ENCODE results near the gene TRAPPC2L.
"Not testable (repeated sequence)": the region's sequence is repeated elsewhere in the genome, so short reads cannot be mapped to it uniquely, and the experiment has no call there.

TRAPPC2L gene

DNA sequence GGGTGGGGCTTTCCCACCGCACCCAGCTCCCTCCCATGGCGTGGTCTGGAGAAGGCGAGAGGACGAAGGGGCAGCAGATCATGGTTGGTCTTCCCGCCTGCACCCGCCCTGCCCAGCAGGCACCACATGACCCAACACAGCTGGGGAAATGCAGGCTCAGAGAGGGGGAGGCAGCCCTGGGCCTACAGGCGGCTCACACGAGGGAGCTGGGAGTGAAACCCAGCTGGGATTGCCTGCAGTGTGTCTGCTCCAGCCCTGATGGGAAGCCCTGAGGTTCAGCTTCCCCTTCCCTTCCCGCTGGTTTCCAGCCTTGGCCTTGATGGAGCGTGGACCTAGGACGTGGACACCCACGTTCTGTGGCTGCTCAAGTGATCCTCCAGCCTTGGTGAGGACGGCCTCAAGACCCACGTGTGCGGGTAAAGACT, 29.5 kb downstream of the TRAPPC2L start:
- ChIA-PET POLR2A (no interaction called here), CTCF (interaction anchor here (1.6 kb wide), 1 partner anchor 11 kb away, joined by 4 read pairs; no protein-coding TSS in a partner anchor)
- no peak for DNase-seq (ENCODE audit: extremely low spot score)
- TF ChIP-seq, protein P1, sequence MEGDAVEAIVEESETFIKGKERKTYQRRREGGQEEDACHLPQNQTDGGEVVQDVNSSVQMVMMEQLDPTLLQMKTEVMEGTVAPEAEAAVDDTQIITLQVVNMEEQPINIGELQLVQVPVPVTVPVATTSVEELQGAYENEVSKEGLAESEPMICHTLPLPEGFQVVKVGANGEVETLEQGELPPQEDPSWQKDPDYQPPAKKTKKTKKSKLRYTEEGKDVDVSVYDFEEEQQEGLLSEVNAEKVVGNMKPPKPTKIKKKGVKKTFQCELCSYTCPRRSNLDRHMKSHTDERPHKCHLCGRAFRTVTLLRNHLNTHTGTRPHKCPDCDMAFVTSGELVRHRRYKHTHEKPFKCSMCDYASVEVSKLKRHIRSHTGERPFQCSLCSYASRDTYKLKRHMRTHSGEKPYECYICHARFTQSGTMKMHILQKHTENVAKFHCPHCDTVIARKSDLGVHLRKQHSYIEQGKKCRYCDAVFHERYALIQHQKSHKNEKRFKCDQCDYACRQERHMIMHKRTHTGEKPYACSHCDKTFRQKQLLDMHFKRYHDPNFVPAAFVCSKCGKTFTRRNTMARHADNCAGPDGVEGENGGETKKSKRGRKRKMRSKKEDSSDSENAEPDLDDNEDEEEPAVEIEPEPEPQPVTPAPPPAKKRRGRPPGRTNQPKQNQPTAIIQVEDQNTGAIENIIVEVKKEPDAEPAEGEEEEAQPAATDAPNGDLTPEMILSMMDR (IDR thresholded peaks at IDR 0.05; ENCODE audit: control extremely low read depth, extremely low read depth, low read depth, missing control alignments) = no peak

DNA sequence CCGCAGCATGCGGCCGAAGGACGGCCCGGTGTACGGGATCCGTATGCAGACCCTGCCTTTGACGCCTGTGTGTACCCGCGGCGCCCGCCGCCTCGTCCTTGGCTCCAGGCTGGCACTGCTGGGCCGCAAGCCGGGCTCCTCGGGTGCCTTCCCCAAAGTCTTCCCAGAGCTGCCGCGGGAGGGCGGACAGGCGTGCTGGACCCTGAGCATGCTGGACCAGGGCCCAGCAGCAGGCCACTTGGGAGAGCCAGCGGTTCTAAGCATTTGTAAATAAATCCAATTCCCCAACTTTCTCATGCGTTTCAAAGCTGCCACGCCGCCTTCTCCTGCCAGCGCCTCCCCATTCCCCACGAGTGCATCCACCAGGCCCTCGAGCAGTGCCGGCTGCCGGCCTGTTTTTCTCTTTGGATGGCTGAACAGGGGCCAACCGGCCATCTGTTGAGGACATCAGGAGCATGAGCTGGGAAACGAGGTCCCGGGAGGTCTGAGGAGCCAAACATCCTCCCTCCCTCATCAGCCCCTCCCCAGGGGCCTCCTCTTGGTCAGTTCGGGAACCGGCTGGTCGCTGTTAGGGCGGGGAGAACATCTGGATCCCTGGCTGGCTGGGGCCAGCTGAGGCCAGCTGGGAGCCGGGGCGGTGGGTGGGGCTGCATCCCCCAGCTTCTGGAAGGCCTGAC, 30.1 kb downstream of the TRAPPC2L start:
- POLR2A ChIA-PET = no interaction called here
- no peak for DNase-seq (ENCODE audit: extremely low spot score)
- TF ChIP-seq, protein P1 (IDR thresholded peaks at IDR 0.05; ENCODE audit: control extremely low read depth, extremely low read depth, low read depth, missing control alignments) = no peak
- CTCF ChIA-PET = interaction anchor here (1.6 kb wide), 1 partner anchor 11 kb away, joined by 4 read pairs; no protein-coding TSS in a partner anchor

DNA sequence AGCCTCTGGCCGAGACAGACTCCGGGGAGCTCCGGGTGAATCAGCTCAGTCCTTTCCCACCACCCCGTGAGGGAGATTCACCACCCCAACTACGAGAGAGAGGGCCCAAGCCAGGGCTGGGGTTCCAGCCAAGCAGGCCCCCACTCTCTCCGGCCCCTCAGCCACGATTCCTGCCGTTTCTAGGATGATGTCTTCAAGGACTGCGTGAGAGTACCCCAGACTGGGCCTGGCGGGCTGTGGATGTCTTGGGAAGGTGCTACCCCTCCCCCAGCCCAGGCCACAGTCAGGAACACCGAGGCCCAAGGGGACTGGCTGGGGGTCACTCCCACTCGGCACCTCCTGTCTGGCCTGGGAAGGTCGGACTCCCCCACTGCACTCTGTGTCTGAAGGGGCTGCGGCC, 31.1 kb downstream of the TRAPPC2L start:
- ChIA-PET CTCF (no interaction called here), POLR2A (no interaction called here)
- DNase-seq (ENCODE audit: extremely low spot score) = no peak
- TF ChIP-seq, protein P1 (IDR thresholded peaks at IDR 0.05; ENCODE audit: control extremely low read depth, extremely low read depth, low read depth, missing control alignments) = no peak

DNA sequence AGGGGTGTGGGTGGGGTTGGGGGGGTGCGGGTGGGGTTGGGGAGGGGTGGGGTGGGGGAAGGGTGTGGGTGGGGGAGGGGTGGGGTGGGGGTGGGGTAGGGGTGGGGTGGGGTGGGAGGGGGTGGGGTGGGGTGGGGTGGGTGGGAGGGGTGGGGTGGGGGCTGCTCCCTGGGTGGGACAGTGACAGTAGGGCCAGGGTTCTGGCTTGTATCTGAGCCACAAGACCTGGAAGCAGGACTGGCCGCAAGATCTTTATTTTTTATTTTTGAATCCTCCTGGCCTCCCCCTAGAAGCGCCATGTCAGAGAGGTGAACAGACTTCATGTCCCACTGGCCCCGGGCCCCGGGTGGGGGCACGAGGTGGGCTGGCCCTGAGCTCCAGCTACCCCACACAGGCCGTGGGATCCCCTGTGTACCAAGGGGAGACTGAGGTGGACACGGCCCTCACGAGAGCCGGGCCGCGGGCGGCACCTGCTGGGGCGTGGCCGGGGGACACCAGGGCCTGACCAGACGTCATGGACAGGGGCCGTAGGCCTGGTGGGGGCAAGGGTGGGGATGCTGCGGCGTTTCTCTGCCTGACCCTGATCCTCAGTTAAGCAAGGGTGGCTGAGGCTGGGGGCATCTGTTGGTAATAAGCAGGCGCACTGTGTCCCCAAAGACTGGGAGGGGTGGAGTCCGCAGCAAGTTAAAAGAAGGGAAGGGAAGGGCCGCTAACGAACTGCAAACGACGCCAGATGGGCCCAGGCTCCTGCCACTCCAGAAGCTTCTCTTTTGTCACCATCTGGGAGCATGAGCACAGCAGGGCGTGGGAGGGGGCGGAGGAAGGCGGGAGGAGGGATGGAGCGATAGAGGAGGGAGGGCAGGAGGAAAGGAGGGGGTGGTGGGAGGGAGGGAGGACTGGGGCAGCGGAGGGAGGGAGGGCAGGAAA, 31.8 kb downstream of the TRAPPC2L start:
- no peak for DNase-seq (ENCODE audit: extremely low spot score)
- ChIA-PET CTCF (no interaction called here), POLR2A (no interaction called here)
- TF ChIP-seq, protein P1 (IDR thresholded peaks at IDR 0.05; ENCODE audit: control extremely low read depth, extremely low read depth, low read depth, missing control alignments) = no peak

DNA sequence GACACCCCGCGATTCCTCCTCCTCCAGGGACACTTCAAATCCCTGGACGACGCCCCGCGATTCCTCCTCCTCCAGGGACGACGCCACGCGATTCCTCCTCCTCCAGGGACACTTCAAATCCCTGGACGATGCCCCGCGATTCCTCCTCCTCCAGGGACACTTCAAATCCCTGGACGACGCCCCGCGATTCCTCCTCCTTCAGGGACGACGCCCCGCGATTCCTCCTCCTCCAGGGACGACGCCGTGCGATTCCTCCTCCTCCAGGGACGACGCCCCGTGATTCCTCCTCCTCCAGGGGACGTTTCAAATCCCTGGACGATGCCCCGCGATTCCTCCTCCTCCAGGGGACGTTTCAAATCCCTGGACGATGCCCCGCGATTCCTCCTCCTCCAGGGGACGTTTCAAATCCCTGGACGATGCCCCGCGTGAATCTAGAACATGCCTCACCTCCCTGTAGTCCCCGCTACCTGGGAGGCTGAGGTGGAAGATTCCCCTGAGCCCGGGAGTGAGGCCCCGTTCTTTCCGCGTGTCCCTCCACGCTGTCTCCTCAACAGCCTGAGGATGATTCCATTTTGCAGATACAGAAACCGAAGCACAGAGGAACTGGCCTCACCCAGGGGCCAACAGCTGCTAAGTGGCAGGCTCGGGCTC, 32.9 kb downstream of the TRAPPC2L start:
- POLR2A ChIA-PET; DNase-seq (ENCODE audit: extremely low spot score); CTCF ChIA-PET: not testable (repeated sequence)

DNA sequence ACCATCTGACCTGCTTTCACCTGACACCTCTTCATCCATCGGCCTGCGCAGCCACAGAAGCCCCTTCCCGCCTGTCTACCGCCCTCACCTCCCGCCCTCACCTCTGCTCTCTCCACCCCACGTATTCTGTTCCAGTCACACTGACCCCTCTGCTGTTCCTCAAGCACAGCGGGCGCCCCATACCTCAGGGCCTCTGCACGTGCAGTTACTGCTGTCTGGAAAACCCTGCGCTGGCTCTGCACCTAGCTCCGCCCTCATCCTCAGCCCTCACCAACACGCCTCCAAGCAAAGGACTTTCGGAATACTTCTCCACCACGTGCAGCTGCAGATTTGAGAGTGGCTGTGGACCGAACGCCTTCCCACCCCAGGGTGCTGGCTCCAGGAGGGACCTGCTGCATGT, 34.2 kb downstream of the TRAPPC2L start:
- TF ChIP-seq, protein P1 (IDR thresholded peaks at IDR 0.05; ENCODE audit: control extremely low read depth, extremely low read depth, low read depth, missing control alignments) = no peak
- no peak for DNase-seq (ENCODE audit: extremely low spot score)
- CTCF ChIA-PET = interaction anchor here (1.1 kb wide), 1 partner anchor 33 kb away, joined by 3 read pairs; no protein-coding TSS in a partner anchor
- POLR2A ChIA-PET = no interaction called here

Data from GM10248 (cell line).